22Rv1 (cell line): ENCODE results near the gene PARP3.

Experiments used
- H3K27ac ChIP-seq: fragments of 450-650 bp; 2 replicates; pipeline ENCODE4 v1.5.1; 2017
- CTCF ChIP-seq: fragments of 450-650 bp; IDR thresholded peaks from 2 replicates; pipeline ENCODE4 v1.5.1; 2017; ENCODE audit warnings: mild to moderate bottlenecking
- ZFX ChIP-seq: fragments of 450-650 bp; IDR thresholded peaks from 2 replicates; pipeline ENCODE4 v1.6.1; 2017; ENCODE audit warnings: antibody characterized with exemption, borderline replicate concordance

The PARP3 gene

GRCh38 chr3:51986010-51986947, 44.1 kb downstream of the PARP3 start:
- peak overlapping the region; percentile 99; the same call in 1 of the 2 replicates for H3K27ac ChIP-seq

GRCh38 chr3:51987568-51987967, 45.4 kb downstream of the PARP3 start:
- H3K27ac ChIP-seq = peak overlapping the region; percentile 99; the same call in 1 of the 2 replicates
- TF ChIP-seq ZFX (no peak), CTCF (no peak)

More at GRCh38 chr3:51986010-51986947, 44.1 kb downstream of the PARP3 start:
- TF ChIP-seq ZFX = no peak
- no peak for TF ChIP-seq CTCF

GRCh38 chr3:51988286-51989146, 46.4 kb downstream of the PARP3 start:
- peak overlapping the region; percentile 85 for H3K27ac ChIP-seq

GRCh38 chr3:51990501-51990971, 48.4 kb downstream of the PARP3 start:
- peak overlapping the region; percentile 85 for H3K27ac ChIP-seq

More at GRCh38 chr3:51988286-51989146, 46.4 kb downstream of the PARP3 start:
- TF ChIP-seq ZFX = no peak
- TF ChIP-seq CTCF = no peak

- H3K27ac ChIP-seq = peak overlapping the region; percentile 85
- TF ChIP-seq CTCF = no peak
- no peak for TF ChIP-seq ZFX
Observed at GRCh38 chr3:51992017-51992682, 50.0 kb downstream of the PARP3 start.

- peak overlapping the region; percentile 85 for H3K27ac ChIP-seq
Observed at GRCh38 chr3:51993657-51994056, 51.5 kb downstream of the PARP3 start.

GRCh38 chr3:51994530-51994929, 52.4 kb downstream of the PARP3 start:
- no peak for TF ChIP-seq CTCF
- TF ChIP-seq ZFX = no peak
- peak overlapping the region; percentile 85 for H3K27ac ChIP-seq
